Endometrial microvascular endothelial cells (primary cell): ENCODE measurements around the gene SMIM8. TPM values are rescaled to one million over a fixed set of nuclear protein-coding genes. Genes with fewer than 3 reads are reported as not detected.

Experiments used
- in situ Hi-C: cut with HindIII; loops from 2 replicates; pipeline ENCODE4 v1.10.0; 2017; ENCODE audit warnings: low sequenced_read_pairs, low pct_unique_long_range_greater_than_20kb; ENCODE audit errors: inconsistent ontology term
- total RNA-seq: library from RNA; depleted of rRNA; stranded (reverse); fragments of >200 nt; gene quantifications from one replicate; pipeline ENCODE4 v1.2.3, GENCODE V29; 2015; ENCODE audit errors: inconsistent ontology term

Gene SMIM8
- total RNA-seq, 1 donor from 2014 or later = 2.7 TPM

DNA sequence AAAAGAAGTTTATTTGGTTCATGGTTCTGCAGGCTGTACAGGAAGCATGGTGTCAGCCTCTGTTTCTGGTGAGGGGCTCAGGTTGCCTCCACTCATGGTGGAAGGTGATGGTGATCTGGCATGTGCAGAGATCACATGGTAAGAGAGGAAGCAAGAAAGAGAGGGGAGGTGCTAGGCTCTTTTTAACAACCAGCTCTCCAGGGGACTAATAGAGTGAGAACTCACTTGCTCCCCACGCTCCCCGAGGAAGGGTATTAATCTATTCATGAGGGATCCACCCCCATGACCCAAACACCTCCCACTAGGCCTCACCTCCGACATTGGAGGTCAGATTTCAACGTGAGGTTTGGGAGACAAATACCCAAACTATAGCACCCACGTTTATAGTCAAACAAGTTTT, 10.6 kb downstream of the SMIM8 start:
- in situ Hi-C loops = no loop called here

DNA sequence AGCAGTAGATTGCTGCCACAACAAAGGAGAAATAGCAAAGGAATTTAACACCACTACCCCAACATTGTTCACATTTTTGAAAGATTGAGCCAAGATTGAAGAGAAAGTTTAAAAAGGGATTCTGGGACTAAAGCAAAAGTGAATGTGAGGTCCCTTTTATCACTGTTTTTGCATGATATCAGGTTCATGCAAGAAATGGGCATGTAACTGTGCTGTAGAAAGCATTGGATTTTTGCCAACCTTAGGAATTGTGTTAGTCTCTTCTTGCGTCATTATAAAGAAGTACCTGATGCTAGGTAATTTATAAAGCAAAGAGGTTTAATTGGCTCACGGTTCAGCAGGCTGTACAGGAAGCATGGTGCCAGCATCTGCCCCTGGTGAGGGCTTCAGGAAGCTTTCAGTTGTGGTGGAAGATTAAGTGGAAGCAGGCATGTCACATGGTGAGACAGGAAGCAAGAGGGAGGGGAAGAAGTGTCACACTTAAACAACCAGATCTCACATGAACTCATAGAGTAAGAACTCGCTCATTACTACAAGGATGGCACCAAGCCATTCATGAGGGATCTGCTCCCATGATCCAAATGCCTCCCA, 11.3 kb downstream of the SMIM8 start:
- in situ Hi-C loops = no loop called here

DNA sequence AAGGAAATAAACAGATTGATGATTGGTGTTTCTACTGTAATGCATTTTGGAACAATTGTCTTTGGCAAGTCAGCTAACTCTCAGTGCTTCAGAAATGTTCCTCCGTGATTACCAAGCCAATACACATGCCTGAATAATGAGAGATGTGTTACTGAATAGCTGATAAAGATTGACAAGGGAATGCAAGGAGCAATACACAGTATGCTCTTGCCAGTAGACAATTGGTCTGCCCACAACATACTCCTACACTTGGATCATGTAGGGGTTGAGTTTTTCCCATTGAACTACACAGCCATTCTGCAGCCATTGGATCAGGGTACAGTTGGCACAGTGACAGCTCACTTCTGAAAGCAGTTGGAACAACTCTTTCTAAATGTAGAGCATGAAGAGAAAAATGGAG, 12.3 kb downstream of the SMIM8 start:
- in situ Hi-C loops = no loop called here

DNA sequence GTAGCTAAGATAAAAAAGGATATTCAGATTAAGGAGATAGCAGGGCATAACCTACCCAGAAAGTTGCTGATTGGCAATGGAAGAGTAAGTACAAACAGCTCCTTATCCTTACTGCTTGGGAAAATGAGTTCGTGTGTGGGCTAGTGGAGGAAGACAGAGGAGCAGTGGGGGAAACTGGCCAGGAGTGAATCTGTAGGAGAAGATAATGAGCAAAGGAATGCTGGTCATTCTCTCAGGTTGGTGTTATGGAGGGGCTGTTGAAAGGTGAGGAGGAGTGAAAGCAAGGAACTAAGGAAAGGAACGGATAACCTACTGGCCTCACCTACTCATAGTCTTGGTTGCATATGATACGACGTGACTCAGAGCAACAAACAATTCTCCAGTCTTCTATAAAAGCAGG, 14.0 kb downstream of the SMIM8 start:
- in situ Hi-C loops = no loop called here

DNA sequence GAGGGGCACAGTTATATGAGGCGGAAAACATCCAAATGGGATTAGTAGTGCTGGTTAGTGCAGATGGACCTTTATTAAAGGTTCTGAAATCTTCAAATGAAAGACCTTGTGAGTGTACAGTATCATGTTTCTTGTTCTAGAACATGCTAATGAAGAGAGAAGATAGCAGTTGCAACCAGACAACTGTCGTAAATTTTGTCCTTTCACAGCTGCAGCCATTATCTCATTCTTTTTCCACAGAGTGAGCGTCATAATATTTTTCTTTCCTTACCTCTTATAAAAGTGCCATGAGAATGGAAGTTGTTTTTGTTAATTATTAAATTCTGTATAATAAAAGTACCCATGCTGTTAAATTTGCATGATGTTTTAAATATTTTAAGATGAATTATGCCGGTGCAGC, 17.8 kb downstream of the SMIM8 start:
- in situ Hi-C loops = no loop called here

DNA sequence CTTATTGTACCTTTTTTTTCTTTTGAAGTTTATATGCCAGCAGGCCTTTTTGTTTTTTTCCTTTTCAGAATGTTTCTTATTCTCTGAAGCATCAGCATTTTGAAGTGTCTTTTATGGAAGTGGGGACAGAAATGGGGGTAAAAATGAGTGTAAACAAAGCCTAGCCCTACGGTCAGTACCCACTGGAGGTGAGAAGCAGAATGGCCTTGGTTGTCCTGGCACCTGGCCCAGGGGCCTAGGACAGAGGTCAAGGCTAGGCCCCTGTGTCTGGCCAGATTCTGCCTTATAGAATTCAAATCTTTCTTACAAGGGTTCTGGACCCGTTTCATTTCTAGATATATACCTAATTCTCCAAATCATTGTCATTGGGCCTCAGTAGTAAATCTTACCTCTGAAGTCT, 18.8 kb downstream of the SMIM8 start:
- in situ Hi-C loops = no loop called here

DNA sequence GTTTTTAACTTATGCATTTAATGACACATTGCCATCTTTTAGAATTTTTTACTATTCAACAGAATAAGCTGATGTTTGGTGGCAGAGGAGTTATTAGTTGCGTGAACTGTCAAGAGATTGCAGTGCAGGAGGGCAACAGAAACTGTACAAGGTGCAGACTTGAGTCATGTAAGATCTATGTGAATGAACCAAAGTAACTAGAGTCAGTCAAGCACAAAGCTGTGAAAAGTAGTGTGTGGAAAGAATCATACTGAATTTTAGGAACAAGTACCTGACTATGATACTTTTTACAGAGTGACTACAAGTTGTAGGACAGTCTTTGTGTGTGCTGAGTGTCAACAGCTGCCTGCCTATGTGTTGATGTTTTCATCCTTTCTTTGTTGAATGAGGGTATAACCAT, 19.5 kb downstream of the SMIM8 start:
- in situ Hi-C loops = no loop called here

DNA sequence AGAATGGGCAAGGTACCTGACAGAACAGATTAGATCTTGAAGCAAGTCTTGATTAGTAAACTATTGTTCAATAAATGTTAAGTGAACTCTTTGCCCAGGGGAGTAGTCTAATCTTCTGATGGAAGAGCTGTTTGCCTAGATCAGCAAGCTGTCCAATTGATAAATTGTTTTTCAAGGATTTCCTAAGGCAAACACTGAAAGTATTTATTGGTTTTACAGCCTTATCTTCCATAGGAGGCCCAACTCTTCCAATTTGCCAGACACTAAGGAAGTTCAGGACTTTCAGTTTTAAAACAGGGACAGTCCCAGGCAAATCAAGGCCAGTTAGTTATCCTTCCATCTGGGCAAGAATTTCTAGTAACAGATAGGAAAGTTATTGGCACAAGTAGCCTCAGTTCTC, 20.4 kb downstream of the SMIM8 start:
- in situ Hi-C loops = no loop called here

DNA sequence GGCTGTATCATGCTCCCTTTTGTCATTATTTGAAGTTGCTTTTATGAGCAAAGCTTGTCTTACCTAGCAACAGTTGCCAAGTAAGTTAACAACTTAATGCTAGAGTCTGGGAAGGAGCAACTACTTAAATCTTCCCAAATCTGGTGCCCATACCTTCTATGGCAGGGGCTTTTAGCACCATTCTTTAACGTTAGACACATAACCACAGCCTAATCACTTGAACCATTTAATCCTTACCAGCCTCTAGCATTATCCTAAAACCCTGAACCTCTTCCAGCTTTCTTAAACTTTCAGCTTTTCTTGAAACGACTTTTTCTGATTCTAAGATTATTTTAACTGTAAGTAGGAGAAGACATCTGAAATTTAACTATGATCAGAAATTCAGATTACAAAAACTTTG, 22.3 kb downstream of the SMIM8 start, which contains the start of gene C6orf163:
Gene C6orf163, plus strand, starts transcription at position 83 of the 400 bp plus-strand sequence. Its CDS starts 287 bp downstream, at position 370.
- in situ Hi-C loops = no loop called here

DNA sequence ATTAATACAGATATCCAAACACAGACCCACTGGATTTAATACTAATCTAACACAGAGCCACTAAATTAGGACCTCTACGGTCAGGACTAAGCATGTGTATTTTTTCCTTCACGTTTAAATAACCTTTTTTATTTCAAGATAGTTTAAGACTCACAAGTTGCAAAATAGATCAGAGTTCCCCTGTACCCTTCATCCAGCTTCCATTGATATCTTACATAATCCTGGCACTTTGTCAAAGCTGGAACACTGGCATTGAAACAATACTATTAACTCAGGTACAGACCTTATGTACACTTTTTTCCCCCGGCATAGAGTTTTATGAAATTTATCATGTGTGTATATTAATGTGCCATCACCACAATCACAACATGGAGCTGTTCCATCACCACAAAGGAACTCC, 24.3 kb downstream of the SMIM8 start:
- in situ Hi-C loops = no loop called here

DNA sequence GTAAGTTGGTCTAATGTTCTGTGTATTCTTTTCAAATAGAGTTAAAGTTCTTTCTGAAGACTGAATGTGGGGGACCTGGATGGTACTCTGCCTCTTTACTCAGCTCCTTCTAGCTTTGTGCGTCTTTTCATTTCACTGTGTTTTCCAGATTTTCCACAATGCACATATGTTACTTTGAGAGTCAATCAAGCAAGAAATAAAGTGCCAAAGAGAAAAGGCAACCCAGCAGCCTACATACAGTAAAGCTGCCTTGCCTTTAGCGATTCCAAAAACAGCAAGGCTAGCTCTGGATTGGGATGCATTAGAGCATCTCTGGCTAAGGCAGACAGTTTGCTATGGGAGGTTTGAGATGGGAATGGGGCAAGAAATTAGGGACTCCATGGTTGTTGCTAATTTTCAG, 27.5 kb downstream of the SMIM8 start:
- in situ Hi-C loops = no loop called here

DNA sequence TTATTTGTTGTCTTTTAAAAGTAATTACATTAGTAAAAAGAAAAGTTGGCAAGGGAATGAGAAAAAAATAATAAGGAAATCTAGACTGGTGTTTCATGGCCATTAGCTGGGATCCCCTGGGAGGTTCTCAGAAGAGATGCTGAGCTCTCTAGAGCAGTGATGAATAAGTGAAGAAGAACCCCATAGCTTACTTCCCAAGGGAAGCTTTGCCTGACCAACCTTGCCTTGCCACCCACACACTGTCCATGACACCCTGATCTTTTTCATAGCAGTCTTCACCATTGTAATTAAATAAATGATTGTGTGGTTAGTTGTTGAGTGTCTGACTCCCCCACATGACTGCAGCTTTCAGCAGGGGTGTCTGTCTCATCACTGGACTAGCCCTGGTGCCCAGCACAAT, 28.1 kb downstream of the SMIM8 start:
- in situ Hi-C loops = no loop called here

DNA sequence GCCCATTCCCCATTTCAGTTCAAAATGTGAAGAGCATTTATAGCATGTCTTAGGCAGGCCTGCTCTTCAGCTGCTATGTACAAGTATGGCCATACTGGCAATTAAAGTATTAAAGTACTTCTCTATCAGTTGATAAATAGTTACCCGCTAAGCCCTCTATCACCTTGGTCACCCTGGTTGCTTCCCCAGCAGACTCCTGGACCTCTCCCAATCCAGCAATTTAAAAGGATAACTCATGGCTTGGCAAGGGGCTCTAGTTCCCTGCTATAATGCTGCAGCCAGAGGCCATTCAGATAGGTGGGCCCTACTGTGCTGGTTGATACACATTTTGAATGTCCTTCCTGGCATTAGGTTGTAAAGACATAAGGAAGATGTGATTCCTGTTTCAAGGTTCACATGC, 29.2 kb downstream of the SMIM8 start:
- in situ Hi-C loops = no loop called here

DNA sequence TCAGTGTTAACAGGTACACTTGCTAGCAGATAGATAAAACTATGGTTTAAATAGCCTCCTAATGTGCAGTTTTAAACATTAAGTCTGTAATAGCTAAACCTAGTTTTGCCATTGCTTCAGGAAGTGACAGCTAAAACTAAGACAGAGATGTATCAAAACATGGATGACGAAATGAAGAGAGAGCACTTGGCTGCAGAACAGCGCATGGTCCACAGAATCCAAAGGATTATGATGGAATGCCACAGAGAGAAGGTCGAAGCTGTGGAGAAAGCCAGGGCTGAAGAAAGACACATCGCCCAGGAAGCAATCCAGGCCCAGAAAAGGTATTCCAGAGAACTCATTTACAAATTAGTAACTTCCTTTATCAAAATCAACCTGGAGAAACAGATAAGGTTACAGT, 33.8 kb downstream of the SMIM8 start:
- in situ Hi-C loops = no loop called here

DNA sequence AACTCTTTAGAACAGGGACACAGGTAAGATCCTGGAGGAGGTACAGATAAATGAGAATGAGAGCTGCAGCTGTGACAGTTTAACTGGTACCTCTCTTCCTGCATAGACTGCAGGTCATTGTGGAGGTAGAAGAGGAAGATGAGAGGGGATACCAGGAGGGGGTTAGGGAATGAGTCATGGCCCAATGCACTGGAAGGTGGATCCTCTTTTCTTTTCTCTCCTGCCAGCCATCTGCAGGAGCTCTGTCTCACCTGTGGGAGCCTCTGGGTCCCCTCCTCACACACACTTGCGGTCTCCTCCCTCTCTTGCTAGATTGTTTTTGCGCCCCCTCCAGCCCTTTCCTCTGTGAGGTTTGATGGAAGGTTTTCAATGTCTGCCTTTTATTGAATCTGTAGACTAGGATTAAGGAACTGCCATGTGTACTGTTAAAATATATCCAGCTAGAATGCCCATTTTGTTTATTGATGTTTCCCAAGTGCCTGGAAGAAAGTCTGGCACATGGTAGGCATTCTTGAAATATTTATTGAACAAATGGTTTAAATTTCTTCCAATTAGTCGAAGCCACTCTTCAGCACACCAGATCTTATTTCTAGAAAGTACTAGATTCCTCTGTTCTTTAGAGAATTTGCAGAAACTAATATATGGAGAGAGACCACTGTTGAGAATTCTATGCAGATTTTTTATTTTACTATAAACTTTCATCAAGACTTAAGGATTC, 35.2 kb downstream of the SMIM8 start:
- in situ Hi-C loops = no loop called here

DNA sequence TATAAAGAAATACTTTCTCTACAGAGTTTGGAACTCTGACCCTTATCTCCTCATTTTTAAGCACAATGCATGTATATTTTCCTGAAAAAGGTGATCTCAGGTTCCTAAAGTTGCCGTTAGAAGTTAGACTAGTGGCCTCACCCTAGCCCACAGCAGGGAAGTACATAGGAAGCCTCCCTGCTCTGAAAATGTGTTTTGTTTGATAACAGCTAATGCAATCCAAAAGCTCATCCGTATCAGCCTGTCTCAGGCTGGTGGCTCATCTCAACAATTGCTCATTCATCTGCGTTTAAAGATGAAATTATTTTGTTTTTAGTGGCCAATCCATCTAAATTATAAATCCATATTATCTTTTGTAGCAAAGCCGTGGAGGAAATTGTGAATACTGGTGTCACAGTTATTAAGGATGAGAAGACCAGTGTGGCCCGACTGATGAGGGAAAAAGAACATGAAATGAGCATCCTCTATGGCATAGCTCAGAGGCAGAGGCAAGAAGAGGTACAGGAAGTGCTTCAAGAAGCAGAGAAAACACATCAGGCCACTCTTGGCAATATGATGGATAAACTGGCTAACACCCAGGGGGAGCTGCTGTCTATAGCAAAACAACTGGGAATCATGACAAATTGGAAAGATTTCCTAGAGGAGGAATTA, 42.3 kb downstream of the SMIM8 start:
- in situ Hi-C loops = no loop called here

DNA sequence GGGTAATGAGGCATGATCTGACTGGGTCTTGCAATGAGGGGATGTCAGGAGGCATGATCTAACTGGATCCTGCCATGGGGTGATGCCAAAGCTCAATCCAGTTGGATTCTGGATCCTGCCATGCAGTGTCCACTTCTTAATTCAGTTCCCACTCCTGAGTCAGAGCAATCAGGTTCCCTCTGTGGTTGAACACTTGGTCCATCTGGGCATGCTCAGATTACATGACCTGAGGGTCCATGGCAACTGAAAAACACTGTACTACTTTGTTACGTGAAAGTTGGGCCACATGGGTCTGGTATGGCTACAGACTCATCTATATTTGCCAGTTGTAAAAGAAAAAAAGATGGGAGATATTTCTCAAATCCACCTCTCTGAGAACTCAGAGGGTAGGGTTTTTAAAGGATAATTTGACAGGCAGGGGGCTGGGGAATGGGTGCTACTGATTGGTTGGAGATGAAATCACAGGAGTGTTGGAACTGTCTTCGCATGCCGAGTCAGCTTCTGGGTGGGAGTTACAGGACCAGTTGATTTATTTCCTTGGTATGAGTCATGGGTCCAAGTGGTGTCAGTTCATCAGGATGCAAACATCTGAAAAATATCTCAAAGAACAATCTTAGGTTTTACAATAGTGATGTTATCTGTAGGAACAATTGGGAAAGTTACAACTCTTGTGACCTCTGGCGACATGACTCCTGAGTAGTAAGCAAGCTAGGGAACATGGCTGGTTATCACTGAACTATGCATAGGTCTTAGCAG, 43.9 kb downstream of the SMIM8 start:
- in situ Hi-C loops = no loop called here

DNA sequence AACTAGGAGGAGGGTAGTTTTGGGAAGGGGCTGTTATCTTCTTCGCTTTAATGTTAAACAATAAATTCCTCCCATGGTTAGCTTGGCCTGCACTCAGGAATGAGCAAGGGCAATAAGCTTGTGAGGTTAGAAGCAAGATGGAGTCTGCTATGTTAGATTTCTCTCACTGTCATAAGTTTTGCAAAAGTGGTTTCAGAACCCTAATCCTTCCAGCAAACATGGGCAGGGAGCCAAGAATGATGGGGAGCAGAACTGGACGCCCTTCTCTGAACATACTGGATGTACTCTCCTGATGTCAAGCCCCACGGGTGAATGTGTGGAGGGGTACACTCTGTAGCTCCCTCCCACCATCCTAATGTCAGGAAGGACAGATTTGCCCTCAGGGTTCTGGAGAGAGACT, 44.5 kb downstream of the SMIM8 start:
- in situ Hi-C loops = no loop called here

DNA sequence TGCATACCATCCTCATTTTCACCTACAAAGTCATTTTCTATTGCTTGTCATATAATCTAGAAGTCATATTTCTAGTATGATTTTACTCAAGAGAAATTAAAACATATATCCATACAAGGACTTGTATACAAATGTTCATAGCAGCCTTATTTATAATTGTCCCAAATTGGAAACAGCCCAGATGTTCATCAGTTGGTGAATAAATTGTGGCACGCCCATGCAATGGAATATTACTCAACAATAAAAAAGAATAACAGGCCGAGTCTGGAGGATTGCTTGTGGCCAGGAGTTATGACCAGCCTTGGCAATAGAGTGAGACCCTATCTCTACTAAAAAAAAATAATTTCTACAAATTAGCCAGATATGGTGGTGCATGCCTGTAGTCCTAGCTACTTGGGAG, 51.0 kb downstream of the SMIM8 start:
- in situ Hi-C loops = no loop called here

DNA sequence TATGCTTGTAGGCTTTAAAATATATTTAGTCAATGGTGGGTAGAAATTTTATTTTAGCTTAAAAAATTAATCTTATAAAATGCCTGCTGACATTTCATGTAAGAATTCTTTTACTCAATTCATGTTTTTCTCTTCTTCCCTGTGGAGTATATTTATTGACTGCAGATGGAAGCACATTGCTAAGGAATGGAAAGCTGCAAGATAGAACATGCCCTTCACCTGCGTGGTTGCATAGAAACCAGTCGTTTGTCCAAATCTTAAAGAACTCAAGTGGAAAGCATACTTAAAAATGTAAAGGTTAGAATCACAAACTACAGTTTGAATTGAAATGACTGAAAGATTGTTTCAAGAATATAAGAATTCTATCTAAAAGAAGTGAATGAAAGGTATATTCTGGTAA, 52.9 kb downstream of the SMIM8 start:
- in situ Hi-C loops = no loop called here
